Medulla oblongata (tissue), 1 donor: ENCODE measurements around the gene NRGN.

Experiments
- DNase-seq: peaks from one replicate; pipeline ENCODE4 v3.0.0-alpha.2; 2015; ENCODE audit errors: extremely low spot score

NRGN gene

DNA sequence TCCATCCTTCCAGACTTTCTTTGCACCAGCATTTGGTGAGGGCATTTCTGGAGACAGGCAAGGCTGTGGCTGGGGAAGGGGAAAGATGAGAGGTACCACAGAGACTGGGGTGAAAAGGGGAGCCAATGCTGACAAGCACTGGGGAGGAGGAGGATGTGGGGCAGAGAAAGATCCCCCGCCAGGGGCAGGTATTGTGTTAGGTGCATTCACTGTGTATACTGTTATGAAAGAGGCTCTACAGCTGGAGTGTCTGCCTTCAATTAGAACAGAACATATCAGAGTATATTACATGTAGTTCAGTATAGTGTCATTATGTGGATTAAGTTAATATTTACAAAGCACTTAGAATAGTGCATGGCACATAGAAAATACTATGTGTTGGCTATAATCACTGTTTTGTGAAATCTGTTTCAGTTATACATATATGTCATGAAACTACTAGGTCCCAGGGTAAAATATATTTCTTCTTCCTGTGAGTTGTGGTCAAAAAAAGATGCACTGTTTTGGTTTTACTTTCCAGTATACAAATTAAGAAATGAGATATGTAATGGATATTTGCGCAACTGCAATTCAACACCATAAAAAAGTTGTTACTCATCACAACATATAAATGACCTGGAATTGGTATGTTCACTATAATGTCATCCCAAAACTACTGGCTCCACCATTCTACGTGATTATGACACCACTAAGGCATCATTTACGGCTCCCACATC, 52.0 kb downstream of the NRGN start:
- DNase-seq = no peak

DNA sequence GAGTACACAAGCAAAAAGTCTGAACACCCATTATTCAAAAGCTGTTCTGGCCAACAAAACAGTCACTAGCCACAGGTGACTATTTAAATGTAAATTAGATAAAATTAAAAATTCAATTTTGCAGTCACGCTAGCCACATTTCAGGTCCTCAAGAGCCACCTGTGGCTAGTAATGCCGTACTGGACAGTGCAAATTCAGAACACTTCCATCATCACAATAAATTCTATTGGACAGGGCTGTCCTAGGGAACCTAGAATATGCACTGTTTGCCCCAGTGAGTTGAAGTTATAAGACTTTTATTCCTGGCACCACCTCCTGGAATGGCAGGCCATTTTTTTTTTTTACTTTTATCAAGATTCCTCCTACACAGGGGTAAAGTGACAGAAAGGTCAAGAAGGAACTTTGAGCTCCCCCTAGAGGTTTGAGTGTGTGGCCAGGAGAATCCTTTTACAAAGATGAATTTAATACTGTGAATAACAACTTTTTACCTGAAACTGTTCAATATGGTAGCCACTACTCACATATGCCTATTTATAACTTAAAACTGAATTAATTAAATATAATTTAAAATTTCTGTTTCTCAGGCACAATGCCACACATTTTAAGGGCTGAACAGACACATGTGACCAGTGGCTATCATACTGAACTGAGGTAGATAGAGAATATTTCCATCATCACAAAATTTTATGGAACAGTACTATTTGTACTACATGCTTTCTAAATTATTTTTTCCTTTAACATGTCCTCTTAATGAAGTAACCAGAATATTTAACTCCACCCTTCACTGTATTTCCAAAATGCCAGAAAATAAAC, 53.9 kb downstream of the NRGN start:
- DNase-seq = peak; percentile 55

DNA sequence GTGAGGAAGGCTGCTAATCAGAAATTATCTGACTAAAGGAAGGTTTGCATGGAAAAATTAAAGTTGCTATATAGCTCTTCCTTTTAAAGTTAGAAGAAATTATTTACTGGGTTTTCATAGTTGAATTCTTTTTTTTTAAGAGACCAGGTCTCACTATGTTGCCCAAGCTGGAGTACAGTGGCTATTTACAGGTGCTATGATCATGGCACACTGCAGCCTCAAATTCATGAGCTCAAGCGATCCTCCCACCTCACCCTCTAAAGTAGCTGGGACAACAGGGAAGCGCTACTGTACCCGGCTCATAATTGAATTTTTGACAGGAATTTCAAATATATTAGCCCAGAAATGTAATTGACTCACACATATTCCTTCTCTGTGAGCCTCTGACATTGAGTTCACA, 56.6 kb downstream of the NRGN start:
- DNase-seq = no peak
